ENCODE results near the gene RGL2. TPM values are rescaled to one million over a fixed set of nuclear protein-coding genes. Genes with fewer than 3 reads are reported as not detected.

The RGL2 gene
- total and polyA plus RNA-seq, 10 of the 15 experiments (the other 5 are each of a cell fraction or from before 2014, with no cell fraction given), result 0.84 to 21.2 (median 6.8) TPM

DNA sequence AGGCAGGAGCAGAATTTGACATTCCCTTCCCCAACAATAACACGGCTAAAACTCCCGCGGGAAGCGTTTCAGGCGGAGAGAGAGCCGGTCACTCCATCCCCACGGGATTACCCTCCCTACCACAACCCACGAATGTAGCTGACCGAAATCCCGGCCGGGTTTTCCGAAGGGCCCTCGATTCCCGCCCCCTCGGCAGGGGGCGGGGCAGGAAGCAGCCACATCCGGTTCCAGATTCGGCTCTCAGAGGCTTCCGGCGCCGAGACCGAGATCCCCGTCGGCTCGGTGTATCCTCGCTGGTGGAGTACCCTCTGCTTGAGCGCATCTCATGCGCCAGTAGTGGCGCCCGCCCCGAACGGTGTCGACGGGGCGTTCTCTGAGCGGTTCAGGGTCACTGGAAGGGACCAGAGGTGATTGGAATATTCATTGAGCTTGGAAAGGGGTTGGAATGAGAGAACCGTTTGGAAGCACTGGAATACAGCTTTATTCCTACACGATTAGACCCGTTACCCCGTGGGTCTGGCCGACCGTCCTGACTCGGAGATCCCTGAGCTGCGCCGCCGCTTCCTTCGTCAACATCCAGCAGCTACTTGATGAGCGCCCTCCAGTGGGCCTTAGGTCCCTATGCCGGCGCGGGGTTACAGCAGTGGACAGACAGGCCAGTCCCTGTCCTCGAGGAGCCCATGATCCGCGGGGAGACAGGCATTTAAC lies 649 bp upstream of the RGL2 start (continued):
- TF ChIP-seq, protein P1, sequence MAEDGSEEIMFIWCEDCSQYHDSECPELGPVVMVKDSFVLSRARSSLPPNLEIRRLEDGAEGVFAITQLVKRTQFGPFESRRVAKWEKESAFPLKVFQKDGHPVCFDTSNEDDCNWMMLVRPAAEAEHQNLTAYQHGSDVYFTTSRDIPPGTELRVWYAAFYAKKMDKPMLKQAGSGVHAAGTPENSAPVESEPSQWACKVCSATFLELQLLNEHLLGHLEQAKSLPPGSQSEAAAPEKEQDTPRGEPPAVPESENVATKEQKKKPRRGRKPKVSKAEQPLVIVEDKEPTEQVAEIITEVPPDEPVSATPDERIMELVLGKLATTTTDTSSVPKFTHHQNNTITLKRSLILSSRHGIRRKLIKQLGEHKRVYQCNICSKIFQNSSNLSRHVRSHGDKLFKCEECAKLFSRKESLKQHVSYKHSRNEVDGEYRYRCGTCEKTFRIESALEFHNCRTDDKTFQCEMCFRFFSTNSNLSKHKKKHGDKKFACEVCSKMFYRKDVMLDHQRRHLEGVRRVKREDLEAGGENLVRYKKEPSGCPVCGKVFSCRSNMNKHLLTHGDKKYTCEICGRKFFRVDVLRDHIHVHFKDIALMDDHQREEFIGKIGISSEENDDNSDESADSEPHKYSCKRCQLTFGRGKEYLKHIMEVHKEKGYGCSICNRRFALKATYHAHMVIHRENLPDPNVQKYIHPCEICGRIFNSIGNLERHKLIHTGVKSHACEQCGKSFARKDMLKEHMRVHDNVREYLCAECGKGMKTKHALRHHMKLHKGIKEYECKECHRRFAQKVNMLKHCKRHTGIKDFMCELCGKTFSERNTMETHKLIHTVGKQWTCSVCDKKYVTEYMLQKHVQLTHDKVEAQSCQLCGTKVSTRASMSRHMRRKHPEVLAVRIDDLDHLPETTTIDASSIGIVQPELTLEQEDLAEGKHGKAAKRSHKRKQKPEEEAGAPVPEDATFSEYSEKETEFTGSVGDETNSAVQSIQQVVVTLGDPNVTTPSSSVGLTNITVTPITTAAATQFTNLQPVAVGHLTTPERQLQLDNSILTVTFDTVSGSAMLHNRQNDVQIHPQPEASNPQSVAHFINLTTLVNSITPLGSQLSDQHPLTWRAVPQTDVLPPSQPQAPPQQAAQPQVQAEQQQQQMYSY (CRISPR knock-in tag; IDR thresholded peaks at IDR 0.05), result no peak
- TF ChIP-seq, protein P2, sequence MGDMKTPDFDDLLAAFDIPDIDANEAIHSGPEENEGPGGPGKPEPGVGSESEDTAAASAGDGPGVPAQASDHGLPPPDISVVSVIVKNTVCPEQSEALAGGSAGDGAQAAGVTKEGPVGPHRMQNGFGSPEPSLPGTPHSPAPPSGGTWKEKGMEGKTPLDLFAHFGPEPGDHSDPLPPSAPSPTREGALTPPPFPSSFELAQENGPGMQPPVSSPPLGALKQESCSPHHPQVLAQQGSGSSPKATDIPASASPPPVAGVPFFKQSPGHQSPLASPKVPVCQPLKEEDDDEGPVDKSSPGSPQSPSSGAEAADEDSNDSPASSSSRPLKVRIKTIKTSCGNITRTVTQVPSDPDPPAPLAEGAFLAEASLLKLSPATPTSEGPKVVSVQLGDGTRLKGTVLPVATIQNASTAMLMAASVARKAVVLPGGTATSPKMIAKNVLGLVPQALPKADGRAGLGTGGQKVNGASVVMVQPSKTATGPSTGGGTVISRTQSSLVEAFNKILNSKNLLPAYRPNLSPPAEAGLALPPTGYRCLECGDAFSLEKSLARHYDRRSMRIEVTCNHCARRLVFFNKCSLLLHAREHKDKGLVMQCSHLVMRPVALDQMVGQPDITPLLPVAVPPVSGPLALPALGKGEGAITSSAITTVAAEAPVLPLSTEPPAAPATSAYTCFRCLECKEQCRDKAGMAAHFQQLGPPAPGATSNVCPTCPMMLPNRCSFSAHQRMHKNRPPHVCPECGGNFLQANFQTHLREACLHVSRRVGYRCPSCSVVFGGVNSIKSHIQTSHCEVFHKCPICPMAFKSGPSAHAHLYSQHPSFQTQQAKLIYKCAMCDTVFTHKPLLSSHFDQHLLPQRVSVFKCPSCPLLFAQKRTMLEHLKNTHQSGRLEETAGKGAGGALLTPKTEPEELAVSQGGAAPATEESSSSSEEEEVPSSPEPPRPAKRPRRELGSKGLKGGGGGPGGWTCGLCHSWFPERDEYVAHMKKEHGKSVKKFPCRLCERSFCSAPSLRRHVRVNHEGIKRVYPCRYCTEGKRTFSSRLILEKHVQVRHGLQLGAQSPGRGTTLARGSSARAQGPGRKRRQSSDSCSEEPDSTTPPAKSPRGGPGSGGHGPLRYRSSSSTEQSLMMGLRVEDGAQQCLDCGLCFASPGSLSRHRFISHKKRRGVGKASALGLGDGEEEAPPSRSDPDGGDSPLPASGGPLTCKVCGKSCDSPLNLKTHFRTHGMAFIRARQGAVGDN (IDR thresholded peaks at IDR 0.05), result peak; percentile 30
- TF ChIP-seq, protein P3, sequence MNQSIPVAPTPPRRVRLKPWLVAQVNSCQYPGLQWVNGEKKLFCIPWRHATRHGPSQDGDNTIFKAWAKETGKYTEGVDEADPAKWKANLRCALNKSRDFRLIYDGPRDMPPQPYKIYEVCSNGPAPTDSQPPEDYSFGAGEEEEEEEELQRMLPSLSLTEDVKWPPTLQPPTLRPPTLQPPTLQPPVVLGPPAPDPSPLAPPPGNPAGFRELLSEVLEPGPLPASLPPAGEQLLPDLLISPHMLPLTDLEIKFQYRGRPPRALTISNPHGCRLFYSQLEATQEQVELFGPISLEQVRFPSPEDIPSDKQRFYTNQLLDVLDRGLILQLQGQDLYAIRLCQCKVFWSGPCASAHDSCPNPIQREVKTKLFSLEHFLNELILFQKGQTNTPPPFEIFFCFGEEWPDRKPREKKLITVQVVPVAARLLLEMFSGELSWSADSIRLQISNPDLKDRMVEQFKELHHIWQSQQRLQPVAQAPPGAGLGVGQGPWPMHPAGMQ (IDR thresholded peaks at IDR 0.05; ENCODE audit: borderline replicate concordance), result no peak
- TF ChIP-seq IKZF1 (conservative IDR thresholded peaks at IDR 0.05) (peak; percentile 92), RCOR1 (conservative IDR thresholded peaks at IDR 0.05; ENCODE audit: low read depth, low read length) (no peak; the same call in 1 of the 2 replicates), ESRRA (IDR thresholded peaks at IDR 0.05; ENCODE audit: low read length) (no peak), PAX5 (IDR thresholded peaks at IDR 0.05; ENCODE audit: borderline replicate concordance, low read depth, low read length) (no peak; the same call in 1 of the 2 replicates), EP300 (IDR thresholded peaks at IDR 0.05; ENCODE audit: borderline replicate concordance in 1 of 2, control insufficient read depth in 1 of 2, low read depth in 2 of 2, low read length in 2 of 2) (peak in 1 of 2 experiments; percentile 47; a peak in 1 of 4 replicates), BRCA1 (IDR thresholded peaks at IDR 0.05; ENCODE audit: low read depth, low read length) (no peak), SMARCA5 (IDR thresholded peaks at IDR 0.05) (peak; percentile 93), SREBF1 (IDR thresholded peaks at IDR 0.05; ENCODE audit: low read length) (no peak)
- TF ChIP-seq, protein P4, sequence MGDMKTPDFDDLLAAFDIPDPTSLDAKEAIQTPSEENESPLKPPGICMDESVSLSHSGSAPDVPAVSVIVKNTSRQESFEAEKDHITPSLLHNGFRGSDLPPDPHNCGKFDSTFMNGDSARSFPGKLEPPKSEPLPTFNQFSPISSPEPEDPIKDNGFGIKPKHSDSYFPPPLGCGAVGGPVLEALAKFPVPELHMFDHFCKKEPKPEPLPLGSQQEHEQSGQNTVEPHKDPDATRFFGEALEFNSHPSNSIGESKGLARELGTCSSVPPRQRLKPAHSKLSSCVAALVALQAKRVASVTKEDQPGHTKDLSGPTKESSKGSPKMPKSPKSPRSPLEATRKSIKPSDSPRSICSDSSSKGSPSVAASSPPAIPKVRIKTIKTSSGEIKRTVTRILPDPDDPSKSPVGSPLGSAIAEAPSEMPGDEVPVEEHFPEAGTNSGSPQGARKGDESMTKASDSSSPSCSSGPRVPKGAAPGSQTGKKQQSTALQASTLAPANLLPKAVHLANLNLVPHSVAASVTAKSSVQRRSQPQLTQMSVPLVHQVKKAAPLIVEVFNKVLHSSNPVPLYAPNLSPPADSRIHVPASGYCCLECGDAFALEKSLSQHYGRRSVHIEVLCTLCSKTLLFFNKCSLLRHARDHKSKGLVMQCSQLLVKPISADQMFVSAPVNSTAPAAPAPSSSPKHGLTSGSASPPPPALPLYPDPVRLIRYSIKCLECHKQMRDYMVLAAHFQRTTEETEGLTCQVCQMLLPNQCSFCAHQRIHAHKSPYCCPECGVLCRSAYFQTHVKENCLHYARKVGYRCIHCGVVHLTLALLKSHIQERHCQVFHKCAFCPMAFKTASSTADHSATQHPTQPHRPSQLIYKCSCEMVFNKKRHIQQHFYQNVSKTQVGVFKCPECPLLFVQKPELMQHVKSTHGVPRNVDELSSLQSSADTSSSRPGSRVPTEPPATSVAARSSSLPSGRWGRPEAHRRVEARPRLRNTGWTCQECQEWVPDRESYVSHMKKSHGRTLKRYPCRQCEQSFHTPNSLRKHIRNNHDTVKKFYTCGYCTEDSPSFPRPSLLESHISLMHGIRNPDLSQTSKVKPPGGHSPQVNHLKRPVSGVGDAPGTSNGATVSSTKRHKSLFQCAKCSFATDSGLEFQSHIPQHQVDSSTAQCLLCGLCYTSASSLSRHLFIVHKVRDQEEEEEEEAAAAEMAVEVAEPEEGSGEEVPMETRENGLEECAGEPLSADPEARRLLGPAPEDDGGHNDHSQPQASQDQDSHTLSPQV (IDR thresholded peaks at IDR 0.05), result no peak
- TF ChIP-seq, protein P5, sequence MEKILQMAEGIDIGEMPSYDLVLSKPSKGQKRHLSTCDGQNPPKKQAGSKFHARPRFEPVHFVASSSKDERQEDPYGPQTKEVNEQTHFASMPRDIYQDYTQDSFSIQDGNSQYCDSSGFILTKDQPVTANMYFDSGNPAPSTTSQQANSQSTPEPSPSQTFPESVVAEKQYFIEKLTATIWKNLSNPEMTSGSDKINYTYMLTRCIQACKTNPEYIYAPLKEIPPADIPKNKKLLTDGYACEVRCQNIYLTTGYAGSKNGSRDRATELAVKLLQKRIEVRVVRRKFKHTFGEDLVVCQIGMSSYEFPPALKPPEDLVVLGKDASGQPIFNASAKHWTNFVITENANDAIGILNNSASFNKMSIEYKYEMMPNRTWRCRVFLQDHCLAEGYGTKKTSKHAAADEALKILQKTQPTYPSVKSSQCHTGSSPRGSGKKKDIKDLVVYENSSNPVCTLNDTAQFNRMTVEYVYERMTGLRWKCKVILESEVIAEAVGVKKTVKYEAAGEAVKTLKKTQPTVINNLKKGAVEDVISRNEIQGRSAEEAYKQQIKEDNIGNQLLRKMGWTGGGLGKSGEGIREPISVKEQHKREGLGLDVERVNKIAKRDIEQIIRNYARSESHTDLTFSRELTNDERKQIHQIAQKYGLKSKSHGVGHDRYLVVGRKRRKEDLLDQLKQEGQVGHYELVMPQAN (conservative IDR thresholded peaks at IDR 0.05), result peak; percentile 75
